LoVo (cell line): ENCODE results near the gene KLHL6.

Experiments
- DNase-seq: peaks from one replicate; pipeline ENCODE4 v3.0.0-alpha.2; 2016; ENCODE audit warnings: low spot score

The KLHL6 gene

GRCh38 chr3:183506674-183507320 is 48.7 kb downstream of the KLHL6 start:
- DNase-seq = no peak

GRCh38 chr3:183504597-183504996 is 50.9 kb downstream of the KLHL6 start:
- DNase-seq = no peak

- DNase-seq = no peak
Measured at GRCh38 chr3:183503746-183504145, 51.8 kb downstream of the KLHL6 start.

GRCh38 chr3:183502237-183503181 is 53.0 kb downstream of the KLHL6 start:
- no peak for DNase-seq

GRCh38 chr3:183500981-183501704 is 54.4 kb downstream of the KLHL6 start:
- no peak for DNase-seq

- DNase-seq = no peak
Measured at GRCh38 chr3:183500319-183500718, 55.2 kb downstream of the KLHL6 start.

- no peak for DNase-seq
Measured at GRCh38 chr3:183498634-183499033, 56.9 kb downstream of the KLHL6 start.

GRCh38 chr3:183497313-183497712 is 58.2 kb downstream of the KLHL6 start:
- DNase-seq = no peak

- no peak for DNase-seq
Measured at GRCh38 chr3:183496311-183496710, 59.2 kb downstream of the KLHL6 start.

GRCh38 chr3:183494341-183494740 is 61.2 kb downstream of the KLHL6 start:
- DNase-seq = no peak

- DNase-seq = no peak
Measured at GRCh38 chr3:183493296-183494045, 62.0 kb downstream of the KLHL6 start.

GRCh38 chr3:183492849-183493179 is 62.7 kb downstream of the KLHL6 start:
- DNase-seq = no peak

GRCh38 chr3:183491923-183492848 is 63.3 kb downstream of the KLHL6 start:
- no peak for DNase-seq

GRCh38 chr3:183491109-183491922 is 64.2 kb downstream of the KLHL6 start:
- DNase-seq = no peak

- peak; percentile 63 for DNase-seq
Measured at GRCh38 chr3:183490653-183491052, 64.9 kb downstream of the KLHL6 start.

- no peak for DNase-seq
Measured at GRCh38 chr3:183490211-183490601, 65.3 kb downstream of the KLHL6 start.

GRCh38 chr3:183489455-183490210 is 65.9 kb downstream of the KLHL6 start:
- no peak for DNase-seq

GRCh38 chr3:183488343-183488742 is 67.2 kb downstream of the KLHL6 start:
- DNase-seq = no peak

- DNase-seq = no peak
Measured at GRCh38 chr3:183487896-183488295, 67.6 kb downstream of the KLHL6 start.
